ENCODE measurements around the gene PHACTR2.

The PHACTR2 gene

DNA sequence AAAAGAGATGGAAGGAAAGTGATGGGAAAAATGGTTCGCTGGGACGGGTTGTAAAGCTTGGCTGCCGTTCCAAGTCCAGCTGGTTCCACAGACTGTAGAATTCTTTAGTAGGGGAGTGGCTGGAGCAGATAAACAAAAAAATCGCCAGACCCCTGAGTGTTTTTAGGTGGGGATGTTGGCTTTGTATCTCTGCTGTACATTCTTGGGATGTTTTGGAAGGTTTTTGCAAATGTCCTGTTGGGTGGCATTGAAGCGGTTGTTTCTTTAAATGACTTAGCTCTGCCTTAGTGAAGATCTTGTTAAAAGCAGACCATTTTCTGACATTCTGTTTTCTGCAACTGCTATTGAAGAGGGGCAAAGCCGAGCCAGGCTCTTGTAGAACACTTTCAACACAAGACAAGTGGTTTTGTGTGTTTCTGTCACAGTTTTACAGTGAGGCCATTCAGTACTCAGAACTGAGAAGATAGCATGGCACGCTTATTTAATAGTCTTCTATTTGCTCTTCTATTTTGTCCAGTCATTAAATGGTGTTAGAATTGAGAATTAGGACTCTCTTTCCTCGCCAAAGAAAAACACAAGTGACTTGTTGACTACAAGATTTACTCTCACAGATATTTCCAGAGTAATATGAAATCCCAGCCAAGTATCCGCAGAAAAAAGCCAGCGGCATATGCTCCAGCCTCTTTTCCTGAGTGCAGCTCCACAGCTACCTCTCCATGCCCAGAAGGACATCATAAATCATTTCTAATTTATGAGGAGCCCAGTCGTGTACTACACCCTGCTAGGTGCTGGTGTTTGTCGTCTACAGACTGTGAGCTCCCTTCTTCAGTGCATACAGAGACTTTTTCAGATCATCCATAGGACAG, 65.8 kb downstream of the PHACTR2 start:
- DNase-seq = no peak

DNA sequence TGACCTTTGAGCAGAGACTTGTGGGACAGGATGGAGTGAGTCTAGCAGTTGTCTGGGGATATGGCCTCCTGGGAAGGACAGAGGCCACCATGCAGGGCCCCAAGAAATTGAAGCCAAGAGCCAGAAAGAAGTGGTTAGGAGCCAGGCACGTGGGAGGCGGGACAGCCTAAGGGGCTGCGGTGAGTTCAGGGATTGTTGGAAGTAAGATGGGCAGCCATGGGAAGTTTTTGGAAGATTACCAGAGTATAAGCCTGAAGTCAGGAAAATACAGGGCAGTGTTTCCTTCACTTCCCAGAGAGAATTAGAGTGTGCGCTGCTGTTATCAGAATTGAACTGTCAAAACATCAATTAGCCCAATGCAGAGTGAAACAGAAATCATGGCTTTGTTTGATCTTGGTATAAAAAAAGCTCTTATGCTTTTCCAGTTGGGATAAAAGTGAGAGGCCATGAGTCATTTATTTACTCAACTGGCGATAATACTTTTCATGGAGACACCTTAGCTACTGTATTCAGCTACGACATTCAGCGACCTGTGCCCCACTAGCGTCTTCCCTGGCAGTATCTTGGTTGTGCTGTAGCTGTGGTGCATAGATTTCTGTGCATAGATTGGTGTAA, 66.9 kb downstream of the PHACTR2 start:
- no peak for DNase-seq

DNA sequence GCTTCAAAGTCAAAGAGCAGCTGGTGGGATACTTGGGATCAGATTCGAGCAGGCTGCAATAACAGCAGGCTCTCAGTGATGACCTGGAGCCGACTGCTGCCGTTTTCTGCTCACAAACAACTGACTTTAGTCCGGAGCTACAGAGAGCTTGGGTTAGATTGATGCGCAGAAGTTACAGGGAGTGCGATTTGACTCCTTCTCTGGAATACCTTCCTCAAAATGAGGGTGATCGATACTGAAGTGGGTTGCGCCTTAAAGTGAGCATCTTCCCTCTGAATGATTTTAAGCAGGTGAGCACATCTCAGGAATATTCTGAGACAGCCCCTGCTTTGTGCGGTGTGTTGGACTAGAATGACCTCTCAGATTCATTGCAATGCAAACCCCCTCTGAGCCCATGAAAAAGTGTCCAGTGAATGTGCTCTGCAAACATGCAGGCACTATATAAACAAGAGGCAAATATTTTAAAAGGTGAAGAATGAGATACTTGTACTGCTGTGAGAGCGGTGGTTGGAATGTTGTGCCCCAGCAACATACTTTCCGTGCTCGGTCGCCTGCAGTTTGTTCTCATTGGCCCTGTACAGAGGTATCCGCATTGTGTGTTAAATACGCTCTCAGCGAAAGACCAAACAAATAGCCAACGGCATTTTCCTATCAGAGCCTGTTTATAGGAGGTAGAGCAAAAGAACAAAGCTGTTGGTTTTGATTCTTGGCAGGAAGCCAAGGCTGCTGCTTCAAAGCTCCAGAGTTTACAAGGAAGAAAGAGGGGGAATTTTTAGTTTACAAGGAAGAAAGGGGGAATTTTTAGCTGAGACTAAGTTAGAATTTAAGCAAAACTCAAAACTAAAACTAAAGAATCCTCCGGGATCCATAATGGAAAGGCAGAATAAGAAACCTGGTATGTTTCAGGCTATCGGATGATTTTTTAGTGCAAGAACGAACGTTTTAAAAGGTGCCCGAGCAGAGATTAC, 67.7 kb downstream of the PHACTR2 start:
- DNase-seq = peak; percentile 2

DNA sequence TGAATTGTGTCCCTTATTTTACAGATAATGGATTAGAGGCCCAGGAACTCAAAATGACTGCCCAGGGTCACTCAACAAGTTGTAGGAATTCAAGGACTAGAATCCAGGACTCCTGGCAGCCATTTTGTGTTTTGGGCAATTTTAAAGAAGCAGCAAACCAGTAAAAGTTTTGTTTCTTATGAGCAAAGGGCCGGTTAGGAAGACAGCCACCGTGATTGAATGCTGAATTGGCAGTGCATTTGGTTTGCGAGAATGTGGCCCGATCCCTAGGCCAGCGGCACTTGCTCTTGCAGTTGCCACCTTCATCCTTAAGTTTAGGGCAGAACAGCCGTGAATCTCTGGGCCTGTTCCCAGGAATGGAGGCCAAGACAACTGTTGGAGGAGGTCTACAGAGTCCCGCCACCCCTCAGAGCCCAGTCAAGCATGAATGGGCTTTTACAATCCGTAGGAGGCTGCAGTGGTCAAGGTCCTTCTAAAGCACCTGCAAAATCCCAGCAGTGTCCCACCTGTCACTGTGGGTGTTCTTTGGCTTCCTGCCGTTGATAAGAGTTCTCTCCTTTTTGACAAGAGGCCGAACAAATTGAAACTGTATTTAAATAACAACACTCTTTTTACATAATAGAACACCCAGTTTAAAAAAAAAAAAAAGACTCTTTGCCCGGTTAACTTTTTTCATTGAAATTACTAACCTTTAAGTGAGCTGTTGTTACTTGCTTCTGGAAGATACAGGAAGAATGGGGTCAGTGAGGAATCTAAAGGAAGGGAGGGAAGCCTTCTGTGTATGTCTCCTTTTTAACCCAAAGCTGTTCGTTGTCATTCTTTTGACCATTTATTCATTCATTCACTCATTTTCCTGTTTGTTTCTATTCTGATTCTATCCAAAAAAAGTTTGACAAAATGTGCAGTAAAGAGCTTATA, 68.7 kb downstream of the PHACTR2 start:
- no peak for DNase-seq

DNA sequence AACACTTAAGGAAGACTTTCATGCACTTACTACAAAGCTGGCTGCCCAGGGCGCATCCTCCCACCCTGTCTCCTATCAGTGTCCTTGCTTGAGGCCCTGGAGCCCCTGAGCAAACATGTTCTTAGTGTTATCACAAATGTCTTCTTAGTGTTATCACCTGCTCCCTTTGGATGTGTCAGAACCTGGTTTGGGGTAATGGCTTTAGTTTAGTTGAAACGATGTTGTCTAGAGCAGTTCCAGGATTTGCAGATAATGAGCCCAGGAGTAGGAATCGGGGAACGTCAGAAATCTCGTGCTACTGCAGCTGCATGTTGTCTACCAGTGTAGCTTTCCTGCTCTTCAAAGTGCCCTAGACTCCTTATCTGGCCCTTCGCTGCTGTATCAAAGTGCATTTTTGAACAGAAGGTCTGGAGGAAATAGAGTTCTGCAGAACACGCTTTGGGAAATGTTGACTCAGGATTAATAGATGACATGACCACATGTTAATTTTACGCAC, 69.6 kb downstream of the PHACTR2 start:
- DNase-seq = no peak

DNA sequence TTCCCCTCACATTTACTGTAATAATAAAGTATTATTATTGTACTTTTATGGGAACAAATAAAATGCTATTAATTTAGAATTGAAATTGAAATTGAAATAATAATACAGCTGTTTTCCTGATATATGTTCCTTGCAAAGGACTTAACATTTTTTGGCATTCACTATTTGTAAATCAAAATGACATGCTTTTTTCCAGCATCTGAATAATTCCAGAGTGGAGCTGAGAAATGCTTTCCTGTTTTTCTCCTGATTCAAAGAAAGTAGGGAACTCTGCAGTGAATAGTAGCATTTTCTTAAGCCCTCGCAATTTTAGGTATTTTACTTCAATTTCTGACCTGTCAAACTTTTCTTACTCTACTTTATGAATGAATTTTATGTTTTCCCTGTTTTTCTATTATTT, 72.1 kb downstream of the PHACTR2 start:
- DNase-seq = no peak

DNA sequence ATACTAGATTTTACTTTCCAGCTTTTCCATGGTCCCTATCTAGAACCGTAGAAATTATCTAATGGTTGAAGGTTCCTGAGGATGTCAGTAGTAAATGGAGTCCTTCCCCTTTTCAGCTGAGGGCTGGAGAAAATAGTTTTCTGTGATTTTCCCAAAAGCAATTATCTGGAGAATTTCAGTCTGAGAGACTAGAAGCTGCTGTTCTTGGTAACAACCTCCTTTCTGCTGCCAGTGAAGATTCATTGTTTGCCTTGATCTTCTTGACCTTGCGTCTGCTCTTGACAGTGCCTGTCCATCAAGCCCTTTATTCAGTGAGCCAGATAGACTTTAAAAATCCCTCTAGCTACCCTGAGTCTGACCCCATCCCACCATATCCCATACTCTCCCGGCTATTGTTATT, 73.1 kb downstream of the PHACTR2 start:
- no peak for DNase-seq

DNA sequence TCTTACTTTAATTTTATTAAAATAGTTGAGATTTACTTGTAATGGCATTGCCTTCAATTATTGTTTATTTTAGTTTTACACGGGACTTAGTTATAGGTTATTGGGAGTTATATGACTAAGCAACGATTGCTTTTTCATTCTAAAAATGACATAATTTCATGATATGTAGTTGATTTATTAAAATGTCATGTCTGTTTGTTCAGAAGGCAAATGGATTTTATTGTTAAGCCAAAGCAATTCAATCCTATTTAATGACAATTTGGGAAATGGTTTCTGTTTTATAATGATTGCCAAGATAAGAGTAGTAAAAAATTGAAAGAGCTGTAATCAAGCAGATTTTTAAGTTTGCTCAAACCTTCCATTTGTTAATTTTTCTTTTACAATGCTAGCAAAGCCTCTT, 74.7 kb downstream of the PHACTR2 start:
- DNase-seq = no peak

DNA sequence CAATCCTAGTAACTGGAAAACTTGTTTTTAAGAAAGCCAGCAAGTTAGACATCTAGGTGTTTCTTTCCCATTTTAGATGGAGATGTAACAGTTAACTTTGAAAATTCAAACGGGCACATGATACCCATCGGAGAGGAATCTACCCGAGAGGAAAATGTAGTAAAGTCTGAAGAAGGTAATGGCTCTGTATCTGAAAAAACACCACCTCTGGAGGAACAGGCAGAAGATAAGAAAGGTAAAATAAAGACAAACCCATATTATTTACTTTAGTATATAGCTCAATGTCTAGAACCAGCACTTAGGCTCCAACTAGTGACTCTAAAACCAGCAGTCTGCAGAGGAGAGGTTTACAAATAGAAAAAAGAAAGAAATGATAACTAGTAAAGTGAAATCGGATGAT, 75.9 kb downstream of the PHACTR2 start:
- DNase-seq = no peak

DNA sequence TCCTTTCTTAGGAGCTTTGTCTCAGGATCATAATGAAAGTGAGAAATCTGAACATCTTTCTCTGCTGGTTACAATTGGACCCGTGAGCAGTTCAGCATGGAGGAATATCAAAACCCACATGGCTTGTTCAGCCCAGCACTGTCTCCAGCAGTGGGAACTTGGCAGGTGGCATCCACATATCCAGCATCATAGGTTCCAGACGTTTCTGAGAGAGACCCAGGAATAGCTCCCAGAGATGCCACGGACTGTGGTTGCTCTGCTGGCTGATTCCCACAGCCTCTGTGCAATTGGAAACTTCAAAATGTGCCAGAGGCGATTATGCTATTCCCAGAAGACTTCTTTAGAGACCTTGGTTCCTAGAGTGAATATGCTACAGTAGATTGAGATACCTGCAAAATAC, 76.4 kb downstream of the PHACTR2 start:
- DNase-seq = no peak

DNA sequence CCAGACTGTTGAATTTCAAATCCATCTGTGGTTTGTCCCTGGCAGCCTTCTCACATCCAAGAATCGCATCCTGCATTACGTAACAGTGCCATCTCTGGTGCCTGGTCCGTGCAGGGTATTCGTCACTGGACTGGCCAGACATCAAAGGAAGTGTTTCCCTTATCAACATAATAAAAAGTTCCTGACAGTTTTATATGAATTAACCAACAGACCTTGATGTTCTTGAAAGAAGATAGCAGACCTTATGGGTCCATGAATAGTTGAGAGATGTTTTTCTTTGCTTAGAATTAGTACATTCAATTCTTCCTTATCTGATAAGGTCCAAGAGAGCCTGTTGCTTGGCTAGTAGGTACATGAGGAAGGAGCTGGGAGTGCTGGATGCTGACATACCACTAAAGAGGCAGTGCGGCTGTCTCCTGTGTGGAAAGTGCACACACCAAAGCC, 77.6 kb downstream of the PHACTR2 start:
- no peak for DNase-seq

DNA sequence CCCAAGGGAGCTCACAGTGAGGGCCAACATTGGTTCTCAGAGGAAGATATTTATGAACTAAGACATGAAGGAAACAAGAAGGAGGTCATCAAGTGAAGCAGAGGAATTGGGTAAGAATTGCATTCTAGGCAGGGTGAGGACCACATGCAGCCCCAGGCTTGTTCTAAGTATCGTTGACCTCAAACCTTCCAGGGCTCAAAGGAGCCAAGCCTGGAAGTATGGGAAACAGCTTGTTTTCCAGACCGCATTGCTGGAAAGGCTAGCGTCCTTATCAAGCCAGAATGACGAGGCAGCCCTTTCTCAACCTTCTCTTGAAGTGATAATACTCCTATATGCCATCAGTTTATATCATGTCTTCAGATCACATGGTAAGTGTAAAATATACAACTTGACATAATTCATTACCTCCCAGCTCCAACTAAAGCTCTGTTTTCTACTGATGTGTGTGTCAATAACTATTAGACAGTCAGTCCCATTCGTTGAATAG, 79.6 kb downstream of the PHACTR2 start:
- DNase-seq = no peak

DNA sequence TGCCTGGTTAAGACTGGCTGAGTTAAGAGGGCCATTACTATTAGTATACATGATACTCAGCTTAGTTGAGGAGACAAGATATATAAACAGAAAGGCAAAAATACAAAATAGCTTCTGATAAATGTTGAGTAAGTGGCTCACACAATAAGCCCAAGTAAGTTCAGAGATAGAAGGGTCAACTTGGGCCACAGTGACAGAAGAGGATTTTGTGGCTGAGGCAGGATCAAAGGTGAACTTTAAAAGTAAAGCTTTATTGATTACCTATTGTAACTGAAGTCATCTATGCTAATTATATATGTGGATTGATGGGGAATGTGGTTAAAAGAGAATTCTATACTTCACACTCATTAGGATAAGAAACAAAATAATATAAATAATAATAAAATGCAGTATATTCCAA, 80.8 kb downstream of the PHACTR2 start:
- DNase-seq = no peak

DNA sequence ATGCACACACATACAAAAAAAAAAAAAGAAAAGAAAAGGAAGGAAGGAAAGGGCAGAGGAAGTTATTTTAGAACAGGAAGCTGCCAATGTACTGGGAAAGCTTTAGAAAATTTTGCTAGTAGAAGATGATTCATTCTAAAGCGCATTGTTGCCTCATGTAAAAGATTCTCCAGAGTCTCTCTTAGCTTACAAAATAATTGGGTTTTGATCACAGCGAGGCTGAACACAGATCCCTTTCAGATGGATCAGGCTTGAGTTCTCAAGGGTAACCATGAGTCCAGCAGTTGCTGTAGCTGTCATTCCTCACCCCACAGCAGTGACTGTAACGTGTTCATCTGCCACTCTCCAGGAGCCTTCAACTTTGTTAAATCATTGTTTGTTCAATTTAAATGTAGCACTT, 81.9 kb downstream of the PHACTR2 start:
- DNase-seq = peak; percentile 16

DNA sequence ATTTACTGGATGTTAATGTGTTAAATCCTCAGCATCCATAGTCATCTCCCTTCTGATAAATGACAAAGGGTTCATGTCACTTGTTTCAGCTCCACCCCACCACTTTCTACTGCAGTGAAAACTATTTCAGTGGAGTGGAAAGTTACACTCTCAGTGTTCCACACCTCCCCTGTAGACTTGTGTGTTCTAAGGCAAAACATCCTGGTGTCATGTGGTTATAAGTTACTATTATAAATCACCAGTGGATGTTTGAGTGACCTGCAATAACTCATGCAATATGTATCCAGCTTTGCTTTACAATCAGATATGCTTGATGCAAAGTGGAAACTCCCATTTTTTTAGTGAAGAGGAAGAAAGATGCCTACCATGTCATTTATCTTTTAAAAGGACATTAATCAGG, 83.3 kb downstream of the PHACTR2 start:
- DNase-seq = no peak

DNA sequence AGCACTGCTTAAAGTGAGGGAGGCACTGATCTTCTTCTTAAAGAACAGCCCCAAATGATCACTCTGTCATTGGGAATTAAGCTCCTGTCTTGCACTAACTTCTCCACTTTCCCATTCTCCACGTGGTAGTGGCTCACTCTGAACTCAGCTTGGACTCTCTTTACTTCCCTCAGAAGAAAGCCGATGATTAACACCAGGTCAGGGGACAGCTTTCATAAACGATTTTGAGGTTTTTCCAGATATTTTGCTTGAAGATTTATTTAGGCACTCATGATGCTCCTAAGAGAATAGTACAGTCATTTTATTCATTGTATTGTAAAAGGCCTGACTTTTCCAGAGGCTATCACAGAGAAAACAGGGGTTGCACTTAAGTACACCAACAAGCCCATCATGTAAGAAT, 84.4 kb downstream of the PHACTR2 start:
- no peak for DNase-seq

DNA sequence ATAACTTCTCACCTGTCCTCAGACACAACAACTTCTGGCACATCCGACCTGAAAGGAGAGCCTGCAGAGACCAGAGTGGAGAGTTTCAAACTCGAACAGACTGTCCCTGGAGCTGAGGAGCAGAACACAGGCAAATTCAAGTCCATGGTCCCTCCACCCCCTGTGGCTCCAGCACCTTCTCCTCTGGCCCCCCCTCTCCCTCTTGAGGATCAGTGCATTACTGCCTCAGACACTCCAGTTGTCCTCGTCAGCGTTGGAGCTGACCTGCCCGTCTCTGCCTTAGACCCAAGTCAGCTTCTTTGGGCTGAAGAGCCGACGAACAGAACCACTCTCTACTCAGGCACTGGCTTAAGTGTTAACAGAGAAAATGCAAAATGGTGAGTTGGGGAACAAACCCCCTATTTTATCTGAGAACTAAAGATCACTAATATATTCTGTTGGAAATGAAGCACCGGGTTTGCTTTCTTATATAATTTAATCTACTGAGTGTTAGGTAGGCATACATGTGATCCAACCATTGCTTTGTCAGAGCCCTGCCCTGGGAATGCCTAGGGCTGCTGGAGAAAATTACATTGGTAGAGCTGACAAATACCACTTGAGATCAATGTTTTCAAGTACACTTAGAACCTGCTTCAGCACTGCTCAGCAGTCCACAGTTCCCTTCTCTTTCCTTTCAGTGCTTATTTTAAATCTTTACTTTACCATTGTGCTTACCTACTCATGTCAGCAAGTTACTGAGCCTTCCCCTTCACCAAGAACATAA, 87.8 kb downstream of the PHACTR2 start:
- no peak for DNase-seq

DNA sequence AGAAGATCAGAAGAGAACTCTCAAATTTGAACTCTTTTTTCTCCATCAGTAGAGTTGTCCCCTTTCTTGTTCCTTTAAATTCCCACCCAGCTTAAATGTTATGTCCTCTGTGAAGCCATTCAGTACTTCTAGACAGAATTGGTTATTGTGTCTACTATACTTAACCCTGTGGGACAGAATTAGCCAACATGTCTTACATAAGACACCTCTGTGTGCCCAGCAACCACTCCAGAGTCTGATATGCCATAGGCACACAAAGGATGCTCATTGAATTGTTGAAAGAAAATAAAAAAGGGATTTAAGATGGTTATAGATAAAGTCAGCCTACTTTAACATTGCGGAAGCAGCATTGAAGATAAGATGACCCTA, 88.4 kb downstream of the PHACTR2 start:
- DNase-seq = no peak

DNA sequence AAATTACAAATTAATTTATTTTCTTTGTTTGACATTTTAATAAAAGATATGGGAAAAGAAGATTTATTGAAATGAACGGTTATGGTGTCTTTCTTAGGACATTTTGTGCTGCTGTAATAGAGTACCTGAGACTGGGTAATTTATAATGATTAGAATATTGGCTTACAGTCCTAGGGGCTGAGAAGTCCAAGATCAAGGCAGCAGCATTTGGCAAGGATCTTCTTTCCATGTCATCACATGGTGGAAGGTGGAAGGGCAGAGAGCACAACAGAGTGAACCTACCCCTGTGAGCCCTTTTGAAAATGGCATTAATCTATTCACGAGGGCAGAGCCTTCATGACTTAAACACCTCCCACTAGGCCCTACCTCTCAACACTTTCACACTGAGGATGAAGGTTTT, 89.7 kb downstream of the PHACTR2 start:
- DNase-seq = no peak

DNA sequence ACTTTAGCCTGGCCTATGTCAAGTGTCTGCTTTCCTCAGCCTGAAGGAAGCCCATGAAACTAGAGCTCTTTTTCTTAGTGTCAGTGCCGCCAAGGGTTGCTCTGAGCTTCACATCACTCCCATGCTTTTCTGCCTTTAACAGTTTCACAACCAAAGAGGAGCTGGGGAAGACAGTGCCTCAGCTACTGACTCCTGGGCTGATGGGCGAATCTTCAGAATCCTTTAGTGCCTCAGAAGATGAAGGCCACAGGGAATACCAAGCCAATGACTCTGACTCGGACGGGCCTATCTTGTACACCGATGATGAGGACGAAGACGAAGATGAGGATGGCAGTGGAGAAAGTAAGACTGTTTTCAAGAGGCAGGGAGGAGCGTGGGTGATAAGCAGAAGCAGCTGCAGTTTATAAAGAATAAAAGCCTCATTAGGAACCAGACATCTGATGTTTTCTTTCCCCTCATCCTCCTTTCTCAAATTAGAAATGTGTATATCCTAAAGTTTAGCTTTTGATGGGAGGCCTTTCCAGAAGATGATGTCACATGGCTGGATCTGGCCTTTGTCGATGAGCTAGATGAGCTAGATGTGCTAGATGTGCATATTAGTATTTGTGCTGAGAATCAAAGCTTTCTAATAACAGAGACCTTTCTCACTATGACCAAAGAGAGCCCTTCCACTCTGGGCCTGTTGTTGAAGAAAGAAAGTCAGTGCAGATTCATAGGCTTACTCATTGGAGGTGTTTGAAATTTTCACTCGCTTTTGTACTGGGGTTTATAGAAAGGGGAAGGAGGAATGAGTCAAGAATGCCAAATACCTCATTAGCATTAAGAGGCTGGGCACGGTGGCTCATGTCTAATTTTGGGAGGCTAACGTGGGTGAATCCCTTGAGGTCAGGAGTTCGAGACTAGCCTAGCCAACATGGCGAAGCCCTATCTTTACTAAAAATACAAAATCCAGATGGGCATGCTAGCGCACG, 94.6 kb downstream of the PHACTR2 start:
- no peak for DNase-seq
